Trophoblast cell (in vitro differentiated cells and primary cell): Measurements from ENCODE around the gene AFDN.
A peak's percentile ranks its signal among the peaks of the same experiment; 100 is the strongest.

ENCODE experiments used
- DNase-seq, 2 donors: peaks; one replicate each; pipeline ENCODE4 v3.0.0-alpha.2; 2016
- H2AFZ ChIP-seq: 2 replicates; pipeline ENCODE4 v1.6.1; 2013; ENCODE audit warnings: low read length, moderate library complexity, mild to moderate bottlenecking; ENCODE audit not compliant: insufficient read depth, poor library complexity
- H2AK5ac ChIP-seq: 2 replicates; pipeline ENCODE4 v1.6.1; 2013; ENCODE audit warnings: mild to moderate bottlenecking, low read length
- H2BK120ac ChIP-seq: 2 replicates; pipeline ENCODE4 v1.6.1; 2013; ENCODE audit warnings: low read length, mild to moderate bottlenecking, moderate library complexity; ENCODE audit not compliant: insufficient read depth, poor library complexity
- H2BK12ac ChIP-seq: 2 replicates; pipeline ENCODE4 v1.6.1; 2013; ENCODE audit warnings: mild to moderate bottlenecking, low read length, moderate library complexity
- H2BK5ac ChIP-seq: 2 replicates; pipeline ENCODE4 v1.6.1; 2013; ENCODE audit warnings: low read length, low read depth, moderate library complexity, mild to moderate bottlenecking; ENCODE audit not compliant: poor library complexity
- H3K14ac ChIP-seq: 2 replicates; pipeline ENCODE4 v1.6.1; 2013; ENCODE audit warnings: mild to moderate bottlenecking, low read length
- H3K18ac ChIP-seq: 2 replicates; pipeline ENCODE4 v1.6.1; 2013; ENCODE audit warnings: mild to moderate bottlenecking, low read length
- H3K23ac ChIP-seq: 2 replicates; pipeline ENCODE4 v1.6.1; 2013; ENCODE audit warnings: low read length
- H3K27ac ChIP-seq: 2 replicates; pipeline ENCODE4 v1.5.1; 2013; ENCODE audit warnings: low read depth, mild to moderate bottlenecking, inconsistent platforms, low read length, moderate library complexity
- H3K27me3 ChIP-seq: 2 replicates; pipeline ENCODE4 v1.6.1; 2013; ENCODE audit warnings: inconsistent platforms, mild to moderate bottlenecking, low read length, moderate library complexity; ENCODE audit not compliant: insufficient read depth
- H3K36me3 ChIP-seq, 2 experiments: 1 replicate in 1 of 2; 2 replicates in 1 of 2; pipeline ENCODE4 v1.6.1; 2013; ENCODE audit warnings: low read length in 2 of 2, mild to moderate bottlenecking in 2 of 2, moderate library complexity in 1 of 2; ENCODE audit not compliant: insufficient read depth in 2 of 2, control insufficient read depth in 1 of 2
- H3K4ac ChIP-seq: 2 replicates; pipeline ENCODE4 v1.6.1; 2013; ENCODE audit warnings: low read depth, mild to moderate bottlenecking, low read length, moderate library complexity
- H3K4me1 ChIP-seq, 2 experiments: 1 replicate in 1 of 2; 2 replicates in 1 of 2; pipeline ENCODE4 v1.6.1; 2013; ENCODE audit warnings: low read length in 2 of 2, mild to moderate bottlenecking in 2 of 2, moderate library complexity in 1 of 2; ENCODE audit not compliant: insufficient read depth in 2 of 2, control insufficient read depth in 1 of 2
- H3K4me2 ChIP-seq: 2 replicates; pipeline ENCODE4 v1.6.1; 2013; ENCODE audit warnings: inconsistent platforms, mild to moderate bottlenecking, low read length, moderate library complexity
- H3K4me3 ChIP-seq: 2 replicates; pipeline ENCODE4 v1.5.1; 2013; ENCODE audit warnings: mild to moderate bottlenecking, low read depth, low read length, inconsistent platforms
- H3K79me1 ChIP-seq: one replicate; pipeline ENCODE4 v1.6.1; 2013; ENCODE audit warnings: low read length
- H3K79me2 ChIP-seq: 2 replicates; pipeline ENCODE4 v1.6.1; 2013; ENCODE audit warnings: low read length, mild to moderate bottlenecking; ENCODE audit not compliant: control insufficient read depth, insufficient read depth, poor library complexity
- H3K9ac ChIP-seq: 2 replicates; pipeline ENCODE4 v1.6.1; 2013; ENCODE audit warnings: mild to moderate bottlenecking, low read length
- H3K9me3 ChIP-seq: 2 replicates; pipeline ENCODE4 v1.6.1; 2013; ENCODE audit warnings: low read depth, mild to moderate bottlenecking, control low read depth, inconsistent platforms, low read length; ENCODE audit not compliant: insufficient read depth
- H4K12ac ChIP-seq: 2 replicates; pipeline ENCODE4 v1.6.1; 2013; ENCODE audit warnings: low read depth, mild to moderate bottlenecking, low read length, moderate library complexity
- H4K8ac ChIP-seq: 2 replicates; pipeline ENCODE4 v1.6.1; 2013; ENCODE audit warnings: low read depth, mild to moderate bottlenecking, low read length, moderate library complexity
- H4K91ac ChIP-seq: one replicate; pipeline ENCODE4 v1.6.1; 2013; ENCODE audit warnings: low read depth, mild to moderate bottlenecking, low read length, moderate library complexity
- WGBS: extraction: QIAGEN DNeasy Blood & Tissue Kit; methylation state at CpG from one replicate; pipeline ENCODE4 v1.1.7; 2013; ENCODE audit warnings: missing lambda C conversion rate; ENCODE audit not compliant: insufficient read length, insufficient coverage; ENCODE audit errors: extremely low coverage; 5-methylcytosine and 5-hydroxymethylcytosine counted together

The AFDN gene

DNA sequence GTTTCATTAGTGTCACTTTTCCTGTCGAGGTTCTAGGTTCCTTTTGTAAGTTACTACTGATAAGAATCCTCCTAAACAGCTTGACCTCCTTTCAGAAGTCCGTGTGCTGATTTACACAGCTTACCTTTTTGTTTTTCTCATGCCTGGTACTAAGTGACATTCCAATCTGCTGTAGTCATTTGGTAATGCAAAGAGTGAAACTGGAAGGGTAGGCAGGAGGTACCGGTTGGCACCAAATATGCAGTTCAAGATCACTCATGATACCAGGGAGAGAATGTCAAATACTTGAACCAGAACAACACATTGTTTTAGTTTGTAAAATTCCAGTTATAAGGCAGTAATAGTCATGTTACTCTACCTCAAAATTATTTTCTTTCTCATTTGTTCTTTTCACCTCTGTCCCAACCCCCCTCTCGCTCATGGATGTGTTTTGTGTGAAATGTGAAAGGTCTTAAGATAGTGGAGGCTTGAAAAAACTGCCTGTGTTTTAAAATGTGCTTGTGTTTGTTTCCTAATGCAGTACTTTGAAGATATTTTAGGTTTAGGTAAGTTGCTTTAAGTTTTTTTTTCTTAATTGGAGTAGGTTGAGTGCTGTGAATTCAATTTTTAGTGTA is 23.2 kb downstream of the AFDN start:
- no peak overlapping the region for H3K4me3 ChIP-seq
- H3K23ac ChIP-seq: no peak overlapping the region
- H2AFZ ChIP-seq: no peak overlapping the region
- no peak overlapping the region for H4K91ac ChIP-seq
- no peak overlapping the region for H3K18ac ChIP-seq
- H3K4ac ChIP-seq: no peak overlapping the region
- peak overlapping the region; percentile 87 for H3K27ac ChIP-seq
- peaks cover 4 to 13% of the 10 kb centered on the region in 2 experiments for H3K4me1 ChIP-seq
- no peaks in the 10 kb centered on the region for H3K9me3 ChIP-seq
- WGBS: no CpG with 5 or more reads among the region's 4 CpGs
- peaks cover 6% of the 10 kb centered on the region for H3K79me2 ChIP-seq
- H2AK5ac ChIP-seq: no peak overlapping the region
- H3K14ac ChIP-seq: no peak overlapping the region
- peak; percentile 27 to 73 for DNase-seq
- no peak overlapping the region for H2BK12ac ChIP-seq
- no peak overlapping the region for H2BK120ac ChIP-seq
- no peak overlapping the region for H4K12ac ChIP-seq
- H4K8ac ChIP-seq: no peak overlapping the region
- peaks cover 4% of the 10 kb centered on the region for H3K79me1 ChIP-seq
- no peak overlapping the region for H3K9ac ChIP-seq
- no peaks in the 10 kb centered on the region for H3K36me3 ChIP-seq
- peak overlapping the region; percentile 40 for H3K4me2 ChIP-seq
- H3K27me3 ChIP-seq: no peaks in the 10 kb centered on the region
- H2BK5ac ChIP-seq: no peak overlapping the region

DNA sequence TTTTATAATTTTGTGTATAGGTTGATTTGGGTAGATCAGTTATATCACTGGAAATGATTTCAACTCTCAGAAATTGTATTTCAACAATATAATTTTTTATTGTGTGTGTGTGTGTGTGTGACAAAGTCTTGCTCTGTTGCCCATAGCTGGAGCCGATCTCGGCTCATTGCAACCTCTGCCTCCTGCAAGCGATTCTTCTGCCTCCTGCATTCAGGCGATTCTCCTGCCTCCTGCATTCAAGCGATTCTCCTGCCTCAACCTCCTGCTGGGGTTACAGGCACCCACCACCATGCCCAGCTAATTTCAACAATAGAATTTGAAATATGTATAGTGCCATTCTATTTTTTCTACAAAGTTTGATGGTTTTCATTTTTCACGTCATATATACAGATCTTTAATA is 24.1 kb downstream of the AFDN start:
- peaks cover 4% of the 10 kb centered on the region for H3K79me1 ChIP-seq
- H4K8ac ChIP-seq: peak overlapping the region; percentile 48
- no peak overlapping the region for H4K12ac ChIP-seq
- peak overlapping the region; percentile 44 for H3K14ac ChIP-seq
- no peaks in the 10 kb centered on the region for H3K9me3 ChIP-seq
- peak overlapping the region; percentile 11 for H3K4me2 ChIP-seq
- no peak overlapping the region for H3K18ac ChIP-seq
- peak overlapping the region; percentile 99 for H3K4ac ChIP-seq
- no peak overlapping the region for H2BK12ac ChIP-seq
- peak overlapping the region; percentile 80 for H2BK120ac ChIP-seq
- H2AK5ac ChIP-seq: no peak overlapping the region
- H3K4me3 ChIP-seq: no peak overlapping the region
- no peak for DNase-seq
- H4K91ac ChIP-seq: no peak overlapping the region
- no peaks in the 10 kb centered on the region for H3K36me3 ChIP-seq
- WGBS: no CpG with 5 or more reads among the region's 6 CpGs
- peak overlapping the region; percentile 82 for H3K27ac ChIP-seq
- H3K9ac ChIP-seq: no peak overlapping the region
- no peaks in the 10 kb centered on the region for H3K27me3 ChIP-seq
- peaks cover 5% of the 10 kb centered on the region for H3K79me2 ChIP-seq
- H3K23ac ChIP-seq: no peak overlapping the region
- no peak overlapping the region for H2BK5ac ChIP-seq
- H2AFZ ChIP-seq: no peak overlapping the region
- peaks cover 4 to 13% of the 10 kb centered on the region in 2 experiments for H3K4me1 ChIP-seq

DNA sequence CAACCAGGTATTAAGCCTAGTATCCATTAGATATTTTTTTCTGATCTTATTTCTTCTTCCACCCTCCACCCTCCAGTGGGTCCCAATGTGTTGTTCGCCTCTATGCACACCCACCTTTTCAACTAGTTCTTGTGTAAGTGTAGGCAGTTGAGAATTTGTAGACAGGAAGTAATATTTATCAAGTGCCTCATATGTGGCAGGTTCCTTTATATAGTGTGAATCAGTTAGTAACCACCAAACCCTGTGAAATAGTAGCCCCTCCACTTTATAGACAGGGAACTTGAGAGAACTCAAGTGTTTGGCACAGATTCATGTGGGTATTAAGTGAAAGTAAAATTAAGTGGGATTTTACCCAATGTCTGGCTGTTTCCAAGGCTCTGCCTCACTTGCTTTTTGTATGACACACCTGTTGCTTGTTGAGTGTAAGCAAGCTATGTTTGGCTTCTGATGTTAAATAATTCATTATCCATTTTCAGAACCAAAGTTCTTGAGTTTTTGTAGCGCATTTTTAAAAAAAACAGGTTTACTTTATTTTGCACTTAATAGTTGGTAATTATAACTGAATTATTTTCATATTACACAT is 24.8 kb downstream of the AFDN start:
- H3K79me1 ChIP-seq: peaks cover 4% of the 10 kb centered on the region
- whole genome bisulfite sequencing: no CpG with 5 or more reads among the region's 2 CpGs
- H2BK120ac ChIP-seq: no peak overlapping the region
- H4K91ac ChIP-seq: no peak overlapping the region
- H2AK5ac ChIP-seq: no peak overlapping the region
- H4K12ac ChIP-seq: no peak overlapping the region
- peaks cover 4 to 13% of the 10 kb centered on the region in 2 experiments for H3K4me1 ChIP-seq
- H3K4me2 ChIP-seq: no peak overlapping the region
- no peak for DNase-seq
- H3K27ac ChIP-seq: no peak overlapping the region
- H2AFZ ChIP-seq: no peak overlapping the region
- no peak overlapping the region for H3K9ac ChIP-seq
- no peak overlapping the region for H2BK12ac ChIP-seq
- H3K23ac ChIP-seq: no peak overlapping the region
- H4K8ac ChIP-seq: no peak overlapping the region
- no peak overlapping the region for H2BK5ac ChIP-seq
- peaks cover 5% of the 10 kb centered on the region for H3K79me2 ChIP-seq
- H3K27me3 ChIP-seq: no peaks in the 10 kb centered on the region
- H3K9me3 ChIP-seq: no peaks in the 10 kb centered on the region
- H3K14ac ChIP-seq: no peak overlapping the region
- no peaks in the 10 kb centered on the region for H3K36me3 ChIP-seq
- H3K4me3 ChIP-seq: no peak overlapping the region
- H3K18ac ChIP-seq: no peak overlapping the region
- peak overlapping the region; percentile 72 for H3K4ac ChIP-seq

DNA sequence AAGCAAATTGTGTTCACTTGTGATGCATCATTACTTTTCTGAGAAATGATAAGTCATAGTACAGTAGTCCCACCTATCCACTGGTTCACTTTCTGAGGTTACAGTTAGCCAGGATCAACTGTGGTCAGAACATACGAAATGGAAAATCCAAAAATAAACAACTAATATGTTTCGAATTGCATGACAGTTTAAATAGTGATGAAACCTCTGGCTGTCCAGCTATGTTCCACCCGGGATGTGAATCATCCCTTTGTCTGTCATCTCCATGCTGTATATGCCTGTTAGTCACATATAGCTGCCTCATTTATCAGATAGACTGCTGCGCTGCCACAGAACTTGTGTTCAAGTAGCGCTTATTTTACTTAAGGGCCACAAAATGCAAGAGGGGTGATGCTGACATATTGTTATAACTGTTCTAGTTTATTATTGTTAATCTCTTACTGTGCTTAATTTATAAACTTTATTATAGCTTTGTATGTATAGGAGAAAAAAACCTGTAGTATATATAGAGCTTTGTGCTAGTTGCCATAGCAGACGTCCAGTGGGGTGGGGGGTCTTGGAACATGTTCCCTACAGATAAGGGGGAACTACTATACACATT is 29.2 kb downstream of the AFDN start:
- Histone ChIP-seq H2AFZ (no peak overlapping the region), H3K23ac (no peak overlapping the region), H3K4me2 (no peak overlapping the region), H2BK120ac (no peak overlapping the region), H3K27ac (no peak overlapping the region), H3K79me1 (peaks cover under 1% of the 10 kb centered on the region), H3K4ac (peak overlapping the region; percentile 24), H4K12ac (no peak overlapping the region), H2BK5ac (no peak overlapping the region), H3K14ac (no peak overlapping the region), H3K4me1 (peaks cover 4 to 5% of the 10 kb centered on the region in 2 experiments), H3K4me3 (no peak overlapping the region), H3K27me3 (no peaks in the 10 kb centered on the region), H3K36me3 (no peaks in the 10 kb centered on the region), H4K8ac (no peak overlapping the region), H3K18ac (no peak overlapping the region), H4K91ac (no peak overlapping the region), H3K9ac (no peak overlapping the region), H2AK5ac (no peak overlapping the region), H2BK12ac (no peak overlapping the region), H3K79me2 (peaks cover 2% of the 10 kb centered on the region), H3K9me3 (no peaks in the 10 kb centered on the region)
- WGBS: no CpG with 5 or more reads among the region's 6 CpGs
- DNase-seq: peak; percentile 43 to 74
